Measurements from ENCODE around the gene HACD1.

Gene HACD1

DNA sequence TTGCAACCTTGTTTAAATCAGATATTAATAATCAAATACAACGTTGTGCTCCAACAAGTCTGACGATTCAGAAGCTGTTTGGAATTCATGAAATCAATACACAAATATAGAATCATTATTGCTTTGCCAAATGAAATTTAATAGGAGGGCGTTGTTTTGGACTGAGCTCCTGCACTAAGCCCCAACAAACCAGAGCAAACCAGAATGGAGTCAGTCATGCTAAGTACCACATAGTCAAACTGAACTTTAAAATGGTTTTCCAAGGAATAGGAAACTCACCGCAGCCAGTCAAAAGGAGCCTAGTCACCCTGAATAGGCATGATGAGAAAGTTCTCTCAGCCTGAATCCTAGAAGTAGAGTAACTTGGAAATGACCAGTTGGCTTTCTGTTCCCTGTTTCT, 53.7 kb downstream of the HACD1 start:
- Mint-ChIP-seq H3K27ac (no peak overlapping the region), H3K4me1 (no peaks in the 10 kb centered on the region), H3K27me3 (no peaks in the 10 kb centered on the region), H3K4me3 (no peak overlapping the region), H3K9me3 (no peaks in the 10 kb centered on the region)
- ATAC-seq: no peak
- no peak for DNase-seq

DNA sequence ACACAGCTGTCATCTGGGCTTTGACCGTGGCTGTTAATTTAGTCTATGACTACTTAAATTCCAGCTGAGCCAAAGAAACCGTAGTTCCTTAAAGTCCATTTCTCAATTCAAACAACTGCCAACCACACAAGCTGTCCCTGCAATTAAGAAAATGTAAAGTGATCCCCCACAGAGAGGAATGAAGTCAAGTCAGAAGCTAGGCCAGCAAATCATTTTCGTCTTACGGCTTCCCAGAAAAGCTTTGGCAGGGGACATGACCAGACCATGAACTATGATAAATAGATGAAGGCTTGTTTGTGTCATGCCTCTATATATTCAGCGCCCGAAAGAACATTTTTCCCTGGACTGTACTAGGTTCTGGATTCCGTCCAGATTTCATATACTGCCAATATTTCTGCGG, 54.6 kb downstream of the HACD1 start:
- Mint-ChIP-seq H3K27me3 (no peaks in the 10 kb centered on the region), H3K27ac (no peak overlapping the region), H3K4me1 (no peaks in the 10 kb centered on the region), H3K4me3 (no peak overlapping the region), H3K9me3 (no peaks in the 10 kb centered on the region)
- ATAC-seq (no peak), DNase-seq (no peak)

DNA sequence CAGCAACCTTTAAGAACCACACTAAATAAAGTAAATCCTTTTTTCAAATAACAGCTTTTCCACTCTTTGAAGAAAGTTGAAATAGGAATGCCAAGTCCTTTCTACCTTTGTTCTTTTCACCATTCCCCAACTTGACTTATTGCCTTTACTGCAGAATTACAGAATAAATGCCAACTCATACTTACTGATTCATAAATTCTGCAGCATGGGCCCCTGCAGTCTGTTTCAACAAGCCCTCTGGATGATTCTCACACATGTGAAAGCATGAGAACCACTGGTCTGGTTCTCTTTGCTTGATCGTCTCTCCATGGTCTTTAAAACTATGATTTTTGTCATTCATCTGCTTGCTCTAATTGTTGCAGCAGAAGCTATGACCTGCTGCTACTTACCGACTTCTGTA, 56.1 kb downstream of the HACD1 start:
- Mint-ChIP-seq H3K27me3 (no peaks in the 10 kb centered on the region), H3K4me3 (no peak overlapping the region), H3K27ac (no peak overlapping the region), H3K9me3 (no peaks in the 10 kb centered on the region), H3K4me1 (no peaks in the 10 kb centered on the region)
- ATAC-seq (no peak), DNase-seq (no peak)

DNA sequence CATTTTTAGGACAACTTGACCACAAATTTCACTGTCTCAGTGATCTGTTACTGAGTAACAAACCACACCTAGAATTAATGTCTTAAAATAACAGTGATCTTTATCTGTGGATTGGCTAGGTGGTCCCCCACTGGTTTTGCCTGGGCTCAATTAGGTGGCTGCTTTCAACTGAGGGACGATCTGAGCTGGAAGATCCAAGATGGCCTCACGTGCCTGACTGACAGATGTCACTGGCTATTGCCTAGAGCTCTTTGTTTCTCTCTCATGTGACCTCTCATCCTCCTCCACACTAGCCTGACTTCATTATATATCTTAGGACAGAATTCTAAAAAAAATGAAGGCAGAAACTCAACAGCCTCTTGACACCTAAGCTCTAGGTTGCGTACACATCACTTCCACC, 59.7 kb downstream of the HACD1 start:
- no peaks in the 10 kb centered on the region for H3K27me3 Mint-ChIP-seq
- H3K9me3 Mint-ChIP-seq: no peaks in the 10 kb centered on the region
- H3K4me3 Mint-ChIP-seq: no peak overlapping the region
- DNase-seq (no peak), ATAC-seq (no peak)
- no peaks in the 10 kb centered on the region for H3K4me1 Mint-ChIP-seq
- no peak overlapping the region for H3K27ac Mint-ChIP-seq

DNA sequence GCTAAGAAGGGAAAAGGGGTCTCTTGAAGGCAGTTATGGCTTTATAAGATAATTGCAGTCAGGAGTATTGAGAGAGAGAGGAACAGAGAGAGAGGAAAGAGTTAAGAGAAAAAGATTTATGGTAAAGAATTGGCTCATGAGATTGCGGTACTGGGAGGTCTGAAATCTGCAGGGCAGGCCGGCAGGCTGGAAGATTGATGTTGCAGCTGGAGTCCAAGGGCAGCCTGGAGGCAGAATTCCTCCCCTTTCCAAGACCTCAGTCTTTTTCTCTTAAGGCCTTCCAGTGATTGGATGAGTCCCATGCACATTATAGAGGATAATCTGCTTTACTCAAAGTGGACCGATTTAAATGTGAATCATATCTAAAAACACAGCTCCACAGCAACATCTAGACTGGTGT, 68.4 kb downstream of the HACD1 start:
- H3K4me1 Mint-ChIP-seq: no peaks in the 10 kb centered on the region
- no peak for DNase-seq
- H3K27me3 Mint-ChIP-seq: no peaks in the 10 kb centered on the region
- no peak overlapping the region for H3K4me3 Mint-ChIP-seq
- no peak for ATAC-seq
- peak overlapping the region in 1 of 2 donors; percentile 63 for H3K27ac Mint-ChIP-seq
- H3K9me3 Mint-ChIP-seq: no peaks in the 10 kb centered on the region

DNA sequence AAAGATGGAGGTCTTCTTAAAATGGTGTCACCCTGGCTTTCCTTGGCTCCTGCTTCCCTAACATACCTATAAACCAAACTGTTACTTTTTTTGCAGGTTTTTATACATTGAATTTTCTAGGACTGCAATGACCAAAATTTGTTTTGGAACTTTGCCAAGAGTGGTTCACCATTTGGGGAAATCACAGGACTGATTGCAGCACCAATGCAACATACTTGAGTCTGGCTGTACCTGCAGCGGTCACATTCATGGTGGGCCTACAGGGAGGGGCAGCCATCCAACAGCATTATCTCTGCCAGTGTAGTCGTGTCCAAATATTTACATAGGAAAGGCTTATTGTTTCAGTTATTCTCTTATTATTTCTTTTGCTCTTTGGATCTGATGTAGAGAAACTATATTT, 69.0 kb downstream of the HACD1 start:
- Mint-ChIP-seq H3K4me3 (no peak overlapping the region), H3K27me3 (no peaks in the 10 kb centered on the region), H3K27ac (peak overlapping the region in 1 of 2 donors; percentile 63), H3K4me1 (no peaks in the 10 kb centered on the region), H3K9me3 (no peaks in the 10 kb centered on the region)
- ATAC-seq: no peak
- no peak for DNase-seq

DNA sequence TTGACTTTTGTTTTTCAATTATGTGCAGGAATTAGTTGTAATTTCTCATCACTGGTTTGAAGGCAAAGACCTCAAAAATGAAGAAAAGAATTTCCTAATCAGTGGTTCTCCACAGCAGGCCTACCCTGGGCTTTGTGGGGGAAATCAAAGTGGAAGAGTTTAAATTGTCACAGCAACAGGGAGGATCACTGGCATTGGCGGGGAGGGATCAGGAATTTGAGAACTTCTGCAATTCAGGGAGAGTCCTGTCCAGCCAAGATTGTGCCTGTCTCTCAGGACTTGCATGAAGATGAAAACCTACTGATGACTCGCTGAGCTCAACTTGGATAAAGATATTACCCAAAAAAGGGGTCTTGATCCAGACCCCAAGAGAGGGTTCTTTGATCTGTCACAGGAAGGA, 70.1 kb downstream of the HACD1 start:
- no peaks in the 10 kb centered on the region for H3K4me1 Mint-ChIP-seq
- DNase-seq (no peak), ATAC-seq (no peak)
- H3K27me3 Mint-ChIP-seq: no peaks in the 10 kb centered on the region
- H3K9me3 Mint-ChIP-seq: no peaks in the 10 kb centered on the region
- H3K27ac Mint-ChIP-seq: no peak overlapping the region
- H3K4me3 Mint-ChIP-seq: no peak overlapping the region

DNA sequence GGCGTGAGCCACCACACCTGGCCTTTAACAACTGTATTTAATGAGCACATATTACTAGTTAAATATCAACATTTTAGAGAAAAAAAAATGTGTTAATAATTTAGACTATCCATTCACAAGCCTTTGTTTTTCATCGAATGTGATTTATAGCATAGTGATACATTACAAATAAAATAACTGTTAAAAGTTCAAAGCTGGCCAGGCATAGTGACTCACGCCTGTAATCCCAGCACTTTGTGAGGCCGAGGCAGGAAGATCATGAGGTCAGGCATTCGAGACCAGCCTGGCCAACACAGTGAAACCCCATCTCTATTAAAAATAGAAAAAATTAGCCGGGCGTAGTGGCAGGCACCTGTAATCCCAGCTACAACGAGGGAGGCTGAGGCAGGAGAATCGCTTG, 72.7 kb downstream of the HACD1 start:
- DNase-seq (no peak), ATAC-seq (no peak)
- no peaks in the 10 kb centered on the region for H3K27me3 Mint-ChIP-seq
- H3K27ac Mint-ChIP-seq: no peak overlapping the region
- H3K9me3 Mint-ChIP-seq: peaks cover 0 to 4% of the 10 kb centered on the region in 2 donors
- no peak overlapping the region for H3K4me3 Mint-ChIP-seq
- no peaks in the 10 kb centered on the region for H3K4me1 Mint-ChIP-seq
